Measurements from ENCODE around the gene EFNA5. TPM values are rescaled to one million over a fixed set of nuclear protein-coding genes. Genes with fewer than 3 reads are reported as not detected.
A peak's percentile ranks its signal among the peaks of the same experiment; 100 is the strongest.

EFNA5 gene
- total RNA-seq, 1 experiment from 2014 or later: 1.6 TPM

DNA sequence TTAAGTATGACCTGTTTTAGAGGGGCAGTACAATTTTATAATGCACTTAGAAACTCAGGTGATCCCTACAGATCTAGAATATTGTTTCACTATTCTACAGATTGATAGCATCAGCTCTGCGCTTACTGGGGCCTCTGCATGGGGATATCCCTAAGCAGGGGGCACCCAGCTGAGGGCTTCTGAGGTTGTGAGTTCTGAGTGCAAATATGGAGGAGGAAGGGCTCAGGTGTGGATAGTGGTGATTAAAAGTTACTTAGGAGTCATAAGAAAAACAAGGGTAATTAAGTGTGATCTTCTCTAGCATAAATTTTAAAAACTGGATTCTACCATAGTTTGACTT, 274.4 kb downstream of the EFNA5 start:
- in situ Hi-C loops (cut with HindIII; ENCODE audit: low pct_unique_long_range_greater_than_20kb, low sequenced_read_pairs): no loop called here

DNA sequence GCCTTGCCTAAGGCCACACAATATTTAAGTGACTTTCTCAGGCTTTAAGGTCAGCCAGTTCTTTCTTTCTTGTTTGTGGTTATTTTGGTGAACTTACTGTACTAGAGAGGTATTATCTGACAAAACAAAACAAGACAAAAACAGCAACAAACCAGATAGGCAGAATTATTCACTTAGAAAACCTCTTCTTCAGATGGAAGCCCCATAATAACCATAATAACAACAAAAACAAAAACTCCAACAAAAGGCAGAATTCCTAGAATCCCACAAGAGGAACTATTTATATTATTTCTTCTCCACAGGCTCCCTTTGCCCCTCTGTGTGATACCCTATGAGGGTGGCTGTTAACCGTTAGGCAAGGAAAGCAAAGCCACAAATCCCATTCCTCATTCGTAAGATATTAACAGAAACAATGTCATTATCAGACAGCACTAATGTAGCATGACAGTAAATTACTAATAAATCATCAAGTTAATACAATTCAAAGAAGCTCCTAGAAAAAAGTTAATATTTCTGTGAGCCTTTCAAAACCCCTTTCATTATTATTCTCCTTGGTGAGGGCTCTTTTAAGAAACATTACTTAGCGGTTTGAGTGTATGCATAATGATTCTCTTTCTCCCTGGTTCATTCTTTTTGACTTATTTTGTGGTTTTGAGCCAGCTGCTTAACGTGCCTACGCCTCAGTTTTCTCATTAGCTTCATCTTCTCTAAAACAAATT, 274.9 kb downstream of the EFNA5 start:
- in situ Hi-C loops (cut with HindIII; ENCODE audit: low pct_unique_long_range_greater_than_20kb, low sequenced_read_pairs): no loop called here
- DNase-seq (ENCODE audit: low read depth, low spot score): no peak

More for the DNA sequence above, 274.4 kb downstream of the EFNA5 start:
- no peak for DNase-seq (ENCODE audit: low read depth, low spot score)

DNA sequence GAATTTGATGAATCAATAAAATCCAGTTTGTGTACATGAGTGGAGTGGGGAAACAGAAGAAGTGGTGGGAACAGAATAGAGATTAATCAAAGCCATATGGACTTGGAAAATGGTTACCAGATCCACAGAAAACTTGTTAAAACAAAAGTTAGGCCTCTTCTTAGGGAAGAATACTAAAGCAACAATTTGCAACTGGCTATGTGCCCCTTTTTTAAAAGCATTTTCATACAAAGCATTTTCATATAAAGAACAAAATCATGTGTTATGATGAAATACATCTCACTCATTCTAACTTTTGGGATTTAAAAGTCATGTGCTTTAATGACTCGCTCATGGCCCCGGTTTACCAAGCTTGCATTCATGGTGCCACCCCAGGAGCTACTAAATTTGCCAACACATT, 276.9 kb downstream of the EFNA5 start:
- no peak for DNase-seq (ENCODE audit: low read depth, low spot score)
- in situ Hi-C loops (cut with HindIII; ENCODE audit: low pct_unique_long_range_greater_than_20kb, low sequenced_read_pairs): no loop called here

DNA sequence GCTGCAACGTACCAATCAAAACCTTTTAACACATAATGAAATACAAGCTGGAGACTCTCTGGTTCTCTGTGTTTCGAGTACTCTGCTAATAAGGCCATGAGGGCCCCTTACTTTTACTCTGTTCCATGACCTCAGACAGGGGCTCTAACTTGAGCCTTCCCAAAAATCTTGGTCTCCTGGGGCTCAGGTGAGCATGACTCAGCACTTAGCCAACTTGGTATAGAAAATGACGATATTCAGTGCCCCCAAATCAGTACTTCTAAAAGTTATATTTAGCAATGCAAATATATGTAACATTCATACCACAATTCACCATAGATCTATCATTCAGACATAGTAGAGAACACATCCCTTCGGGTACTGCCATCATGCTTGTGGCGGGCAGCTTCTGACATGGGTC, 278.9 kb downstream of the EFNA5 start:
- in situ Hi-C loops (cut with HindIII; ENCODE audit: low pct_unique_long_range_greater_than_20kb, low sequenced_read_pairs): no loop called here

DNA sequence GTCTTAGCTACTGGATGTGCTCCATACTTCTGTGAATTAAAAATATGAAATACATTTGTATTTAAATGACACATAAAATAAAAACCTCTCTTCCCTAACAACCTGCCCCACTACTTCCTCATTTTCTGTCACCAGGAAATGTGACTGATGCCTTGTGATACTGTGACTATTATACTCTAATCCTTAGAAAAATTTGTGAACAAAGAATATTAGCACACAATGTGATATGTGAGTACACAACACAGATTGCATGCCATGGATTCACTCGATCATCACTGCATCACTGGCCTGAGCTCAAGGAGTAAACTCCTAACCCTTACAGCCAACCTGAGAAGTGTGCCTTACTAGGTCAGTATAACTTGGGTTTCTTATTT, 281.0 kb downstream of the EFNA5 start:
- no peak for DNase-seq (ENCODE audit: low read depth, low spot score)
- in situ Hi-C loops (cut with HindIII; ENCODE audit: low pct_unique_long_range_greater_than_20kb, low sequenced_read_pairs): no loop called here

More for the DNA sequence above, 278.9 kb downstream of the EFNA5 start:
- DNase-seq (ENCODE audit: low read depth, low spot score): no peak

DNA sequence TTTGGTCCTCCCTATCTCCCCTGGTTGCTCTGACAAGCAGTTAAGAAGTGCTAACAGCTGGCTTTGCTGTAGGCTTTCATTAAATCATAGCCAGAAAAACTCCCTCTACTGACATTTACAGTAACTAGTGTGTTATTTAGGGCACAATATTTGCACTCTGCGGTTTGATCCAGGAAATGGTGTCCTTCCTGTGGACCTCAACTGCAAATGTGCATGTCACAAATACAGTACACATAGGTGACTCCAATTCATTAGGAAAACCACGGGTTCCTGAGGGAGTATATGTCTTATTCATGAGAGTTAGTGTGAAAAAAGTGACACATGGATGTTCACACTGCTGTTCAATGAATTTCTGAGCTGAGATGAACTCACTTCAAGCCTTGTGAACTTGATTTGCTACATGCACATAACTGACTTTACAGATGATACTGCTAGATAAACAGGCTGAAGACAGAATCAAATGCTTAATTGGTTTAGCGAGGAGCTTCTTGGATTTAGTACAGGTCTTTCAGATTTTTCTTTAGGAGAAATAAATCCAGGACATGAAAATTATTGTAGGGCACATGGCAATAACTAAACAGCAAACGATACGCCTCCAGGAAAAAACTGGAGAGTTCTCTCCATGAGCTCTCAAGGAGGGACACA, 281.5 kb downstream of the EFNA5 start:
- DNase-seq (ENCODE audit: low read depth, low spot score): peak; percentile 77
- in situ Hi-C loops (cut with HindIII; ENCODE audit: low pct_unique_long_range_greater_than_20kb, low sequenced_read_pairs): no loop called here

DNA sequence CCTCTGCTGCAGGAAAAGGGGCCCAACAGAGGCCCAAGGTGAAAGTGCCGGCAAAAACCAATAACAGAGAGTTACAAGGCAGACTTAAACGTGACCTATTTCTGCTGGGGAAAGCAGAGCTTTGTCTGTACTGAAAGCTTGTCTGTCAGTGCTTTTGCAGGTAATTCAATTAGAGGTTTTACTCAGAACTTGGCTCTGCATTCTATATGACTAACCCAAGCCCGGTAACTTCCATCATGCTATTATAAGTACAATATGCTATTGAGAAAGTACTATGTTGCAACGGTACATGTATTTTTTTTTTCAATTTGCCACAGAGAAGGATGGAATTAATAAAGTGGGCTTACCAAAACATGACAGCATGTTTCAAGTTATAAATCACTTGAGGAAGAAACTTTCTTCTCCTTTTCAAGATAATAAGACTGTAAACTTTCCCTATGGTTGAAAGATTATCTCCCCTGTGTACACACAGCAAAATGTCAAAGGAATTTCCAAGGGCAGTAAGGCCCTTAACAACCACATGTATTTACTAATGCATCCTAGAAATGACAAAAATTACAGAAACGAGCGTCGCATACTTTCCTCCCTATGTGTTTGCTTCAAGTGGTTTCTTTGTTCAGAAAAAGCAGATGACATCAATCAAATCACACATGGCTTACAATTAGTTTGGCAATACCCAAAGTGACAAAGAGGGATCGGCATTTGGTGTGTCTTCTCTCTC, 282.4 kb downstream of the EFNA5 start:
- DNase-seq (ENCODE audit: low read depth, low spot score): peak; percentile 65
- in situ Hi-C loops (cut with HindIII; ENCODE audit: low pct_unique_long_range_greater_than_20kb, low sequenced_read_pairs): no loop called here

DNA sequence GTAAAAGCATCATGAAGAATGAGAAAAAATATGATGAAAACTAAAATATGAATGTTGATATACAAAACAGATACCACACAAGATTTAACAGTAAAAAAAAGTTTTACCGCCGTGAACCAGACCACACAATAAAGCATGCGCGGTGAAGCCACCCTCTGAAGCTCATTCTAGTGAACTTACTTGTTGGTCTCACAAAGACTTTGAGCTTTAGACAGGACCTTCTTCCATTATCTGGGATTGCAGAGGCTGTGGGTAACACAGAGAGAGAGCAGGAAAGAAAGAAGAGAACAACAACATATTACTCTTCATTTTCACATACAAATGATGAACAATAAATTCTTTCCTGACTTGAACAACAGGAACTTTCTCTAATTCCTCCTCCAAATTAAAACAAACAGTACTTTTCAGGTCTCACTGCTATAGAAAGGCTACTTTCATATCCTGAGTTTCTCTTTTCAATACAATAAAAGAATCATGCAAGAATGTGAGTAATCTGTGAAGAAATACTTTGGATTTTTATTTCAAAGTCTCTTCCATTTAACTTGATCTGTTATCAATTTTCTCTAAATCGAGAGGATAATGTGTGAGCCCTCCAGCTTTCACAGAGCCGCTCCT, 283.1 kb downstream of the EFNA5 start:
- in situ Hi-C loops (cut with HindIII; ENCODE audit: low pct_unique_long_range_greater_than_20kb, low sequenced_read_pairs): no loop called here
- no peak for DNase-seq (ENCODE audit: low read depth, low spot score)

DNA sequence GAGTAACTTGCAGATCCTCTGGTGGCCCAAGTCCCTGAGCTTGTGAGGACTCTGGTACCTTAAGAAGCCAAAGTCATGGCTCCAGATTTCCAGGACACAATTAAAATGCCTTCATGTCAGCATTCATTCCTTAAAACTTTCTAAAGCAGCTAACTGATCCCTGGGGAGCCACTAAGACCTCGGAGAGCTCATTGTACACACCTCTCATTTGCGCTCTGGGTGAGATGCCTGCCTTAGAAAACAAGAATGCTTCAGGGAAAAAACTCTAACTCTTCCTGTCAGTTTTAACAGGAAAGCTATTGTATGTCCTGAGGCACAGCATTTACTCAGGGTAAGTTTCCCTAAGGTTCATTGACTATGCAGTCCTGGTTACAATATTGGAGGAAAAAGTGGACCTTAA, 285.0 kb downstream of the EFNA5 start:
- in situ Hi-C loops (cut with HindIII; ENCODE audit: low pct_unique_long_range_greater_than_20kb, low sequenced_read_pairs): no loop called here
- no peak for DNase-seq (ENCODE audit: low read depth, low spot score)

DNA sequence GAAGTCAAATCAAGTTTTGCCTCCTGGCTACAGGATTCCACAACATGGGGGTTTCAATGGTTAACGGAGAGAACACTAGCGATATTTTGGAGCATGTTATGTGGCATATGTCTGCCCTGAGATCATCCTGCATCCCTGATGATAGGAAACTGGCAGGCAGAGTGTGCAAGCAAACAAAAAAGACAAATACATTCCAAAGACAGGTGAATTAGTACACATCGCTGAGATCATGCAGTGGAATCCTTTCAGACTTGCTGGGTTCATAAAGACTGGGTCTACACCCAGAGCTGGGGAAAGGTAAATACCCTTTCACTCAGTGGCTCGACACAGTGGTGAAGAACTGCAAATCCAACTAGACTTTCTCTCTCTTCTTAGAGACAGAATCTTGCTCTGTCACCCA, 286.5 kb downstream of the EFNA5 start:
- DNase-seq (ENCODE audit: low read depth, low spot score): no peak
- in situ Hi-C loops (cut with HindIII; ENCODE audit: low pct_unique_long_range_greater_than_20kb, low sequenced_read_pairs): no loop called here

DNA sequence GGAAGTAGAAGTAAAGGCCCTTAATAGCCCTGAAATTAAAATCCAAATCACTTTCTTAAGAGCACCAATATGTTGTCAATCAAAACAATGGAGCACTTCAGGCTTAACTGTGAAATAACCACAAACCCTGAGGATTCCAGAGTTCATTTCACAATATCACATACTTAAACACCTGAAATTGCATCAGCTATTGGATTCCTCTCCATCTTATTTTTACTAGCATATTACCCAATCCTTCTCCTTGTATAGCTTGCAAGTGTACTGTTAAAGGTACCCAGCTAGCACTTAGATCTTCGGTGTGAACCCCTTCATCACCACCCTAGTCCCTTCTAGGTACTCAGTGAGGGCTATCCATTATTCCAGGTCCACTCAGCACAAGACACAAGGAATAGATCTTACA, 287.3 kb downstream of the EFNA5 start:
- in situ Hi-C loops (cut with HindIII; ENCODE audit: low pct_unique_long_range_greater_than_20kb, low sequenced_read_pairs): no loop called here
- DNase-seq (ENCODE audit: low read depth, low spot score): no peak

DNA sequence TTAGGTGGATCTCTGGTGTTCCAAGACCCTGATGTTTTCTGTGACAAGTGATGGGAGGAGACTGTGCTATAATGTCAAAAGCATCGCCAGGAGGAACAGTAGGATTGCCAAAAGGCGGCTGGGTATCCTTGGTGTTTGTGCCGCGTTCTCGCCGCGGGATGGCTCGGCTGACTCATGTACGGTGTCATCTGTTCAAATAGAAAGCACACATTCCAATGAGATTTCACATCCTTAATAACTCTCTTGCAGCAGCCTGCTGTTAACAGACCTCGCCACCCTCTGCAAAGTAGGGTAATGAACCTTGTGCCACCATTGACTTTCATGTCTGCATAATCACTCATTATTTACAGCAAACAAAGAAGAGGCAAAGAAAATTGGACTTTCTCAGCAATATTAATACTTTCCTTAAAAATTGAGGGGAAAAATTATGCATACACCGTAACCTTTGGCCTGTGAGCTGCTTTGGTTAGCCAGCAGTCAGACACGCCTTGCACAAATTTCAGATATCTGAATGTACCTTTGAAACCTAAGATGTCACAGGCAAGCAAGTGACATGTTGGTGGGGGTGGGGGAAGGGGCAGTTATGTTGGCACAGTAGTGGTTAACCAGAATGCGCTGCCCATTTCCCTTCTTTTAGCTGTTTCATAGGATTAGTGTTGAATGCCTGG, 289.4 kb downstream of the EFNA5 start:
- in situ Hi-C loops (cut with HindIII; ENCODE audit: low pct_unique_long_range_greater_than_20kb, low sequenced_read_pairs): no loop called here
- no peak for DNase-seq (ENCODE audit: low read depth, low spot score)

DNA sequence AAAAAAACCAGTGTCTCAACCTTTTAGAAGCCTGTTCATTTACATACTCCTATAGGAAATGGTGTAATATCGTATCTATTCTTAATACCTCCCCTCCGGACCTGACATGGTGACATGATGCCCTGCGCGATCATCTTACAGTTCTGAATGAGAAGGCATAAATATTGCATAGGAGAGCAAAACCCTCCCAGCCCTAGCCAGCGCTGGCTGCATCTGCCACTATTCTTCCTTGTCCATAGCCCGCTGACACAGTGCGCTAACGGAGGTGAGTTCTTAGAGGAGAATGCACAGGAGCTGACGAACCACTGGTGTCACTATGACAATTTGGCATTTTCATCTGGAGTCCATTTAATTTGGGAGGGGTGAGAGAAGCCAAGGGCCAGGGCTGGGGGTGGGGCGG, 290.1 kb downstream of the EFNA5 start:
- in situ Hi-C loops (cut with HindIII; ENCODE audit: low pct_unique_long_range_greater_than_20kb, low sequenced_read_pairs): no loop called here
- no peak for DNase-seq (ENCODE audit: low read depth, low spot score)

DNA sequence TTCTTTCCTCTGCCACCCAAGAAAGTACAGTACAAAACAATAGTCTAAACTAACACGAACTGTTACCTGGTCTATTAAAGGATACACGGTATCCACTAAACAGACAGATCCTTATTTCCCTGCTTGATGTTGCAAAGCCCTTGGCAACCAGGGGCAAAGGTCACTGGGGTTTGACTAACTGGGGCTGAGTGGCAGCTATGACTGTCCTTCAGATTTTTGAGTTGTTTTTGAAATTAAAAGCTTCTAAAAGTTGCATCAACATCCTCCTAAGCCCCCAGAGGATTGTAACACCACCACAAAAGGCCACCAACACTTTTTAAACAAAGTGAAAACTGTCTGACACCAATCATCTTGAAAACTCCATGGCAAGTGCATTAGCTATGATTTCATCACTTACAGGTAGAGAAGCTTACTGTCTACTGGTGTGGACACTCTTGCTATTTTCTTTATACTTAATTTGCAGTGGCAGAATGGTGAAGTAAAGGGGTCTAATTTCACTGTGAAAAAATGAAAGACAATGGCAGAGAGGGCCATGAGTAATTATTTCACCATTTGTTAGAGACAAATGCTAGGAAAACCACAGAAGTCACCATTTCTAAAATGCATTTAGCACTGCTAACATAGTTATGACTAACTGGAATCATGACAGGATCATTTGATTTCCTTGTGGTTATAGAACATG, 292.4 kb downstream of the EFNA5 start:
- no peak for DNase-seq (ENCODE audit: low read depth, low spot score)
- in situ Hi-C loops (cut with HindIII; ENCODE audit: low pct_unique_long_range_greater_than_20kb, low sequenced_read_pairs): no loop called here

DNA sequence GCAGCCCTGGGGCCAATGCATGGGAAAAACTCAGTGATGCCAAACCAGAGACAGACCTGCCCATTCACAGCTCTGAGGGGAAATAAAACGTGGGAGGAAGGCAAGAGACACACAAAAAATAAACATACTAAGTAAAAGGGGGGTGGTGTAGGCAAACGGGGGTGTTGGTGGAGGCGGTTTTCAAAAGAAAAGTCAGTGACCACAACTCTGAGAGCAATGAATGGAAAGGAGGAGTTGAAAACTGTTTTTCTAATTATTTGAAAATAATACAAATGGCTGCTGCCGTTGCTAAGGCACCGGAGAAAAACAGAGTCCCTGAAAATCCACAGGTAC, 293.5 kb downstream of the EFNA5 start:
- in situ Hi-C loops (cut with HindIII; ENCODE audit: low pct_unique_long_range_greater_than_20kb, low sequenced_read_pairs): no loop called here
- no peak for DNase-seq (ENCODE audit: low read depth, low spot score)

DNA sequence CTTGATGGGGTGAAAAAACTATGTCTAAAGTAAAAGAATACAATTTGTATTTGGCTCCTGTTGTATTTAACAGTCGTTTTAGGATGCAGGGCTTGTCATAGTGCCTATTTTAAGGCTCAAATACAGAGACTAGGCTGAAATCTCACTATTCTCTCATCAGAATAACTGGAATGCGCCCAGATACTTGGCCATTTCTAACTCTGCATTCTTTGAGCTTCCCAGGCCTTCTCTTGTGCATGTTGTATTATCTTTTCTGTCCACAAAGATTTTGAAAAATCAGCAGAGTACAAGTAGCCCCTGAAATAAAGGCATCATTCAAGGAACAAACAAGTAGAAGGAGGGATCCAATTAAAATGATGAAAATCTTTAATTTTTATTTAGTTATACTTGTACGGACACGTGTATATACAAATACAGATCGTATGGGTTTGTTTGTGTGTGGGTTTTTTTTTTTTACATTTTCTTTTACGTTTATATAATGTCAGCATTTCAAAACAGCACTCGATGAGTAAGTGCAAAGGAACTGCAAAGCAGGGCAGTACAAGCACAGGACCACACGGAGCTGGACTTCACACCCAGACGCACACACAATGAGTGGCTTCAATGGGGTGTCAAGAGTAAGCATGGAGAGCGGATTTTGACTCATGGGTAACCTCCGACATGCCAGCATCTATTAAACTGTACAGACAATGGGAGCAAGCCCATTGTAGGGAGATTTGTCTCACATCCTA, 294.0 kb downstream of the EFNA5 start:
- in situ Hi-C loops (cut with HindIII; ENCODE audit: low pct_unique_long_range_greater_than_20kb, low sequenced_read_pairs): no loop called here
- DNase-seq (ENCODE audit: low read depth, low spot score): no peak
